Inflammatory macrophage (primary cell): Measurements from ENCODE around the gene RBBP8.

Experiments
- DNase-seq, 2 donors: peaks; one replicate each; pipeline ENCODE4 v3.0.0-alpha.2; 2020 to 2022

Gene RBBP8

DNA sequence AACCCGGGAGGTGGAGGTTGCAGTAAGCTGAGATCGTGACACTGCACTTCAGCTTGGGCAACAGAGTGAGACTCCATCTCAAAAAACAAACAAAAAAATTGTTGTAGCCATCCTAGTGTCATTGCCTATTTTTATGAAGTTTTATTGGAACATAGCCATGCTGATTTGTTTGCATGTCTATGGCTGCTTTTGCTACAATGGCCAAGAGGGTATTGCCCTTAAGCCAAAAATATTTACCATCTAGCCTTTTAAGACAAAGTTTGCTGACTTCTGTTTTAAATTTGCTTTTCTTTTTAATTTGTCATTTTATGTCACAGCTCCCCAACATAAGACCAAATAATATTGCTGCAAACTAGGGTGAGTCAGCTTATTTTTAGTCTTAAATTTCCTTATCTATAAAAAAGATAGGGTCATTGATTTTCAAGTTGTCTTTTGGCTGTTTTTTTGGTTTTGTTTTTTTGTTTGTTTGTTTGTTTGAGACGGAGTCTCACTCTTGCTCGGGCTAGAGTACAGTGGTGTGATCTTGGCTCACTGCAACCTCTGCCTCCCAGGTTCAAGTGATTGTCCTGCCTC lies 132.2 kb downstream of the RBBP8 start:
- no peak for DNase-seq

DNA sequence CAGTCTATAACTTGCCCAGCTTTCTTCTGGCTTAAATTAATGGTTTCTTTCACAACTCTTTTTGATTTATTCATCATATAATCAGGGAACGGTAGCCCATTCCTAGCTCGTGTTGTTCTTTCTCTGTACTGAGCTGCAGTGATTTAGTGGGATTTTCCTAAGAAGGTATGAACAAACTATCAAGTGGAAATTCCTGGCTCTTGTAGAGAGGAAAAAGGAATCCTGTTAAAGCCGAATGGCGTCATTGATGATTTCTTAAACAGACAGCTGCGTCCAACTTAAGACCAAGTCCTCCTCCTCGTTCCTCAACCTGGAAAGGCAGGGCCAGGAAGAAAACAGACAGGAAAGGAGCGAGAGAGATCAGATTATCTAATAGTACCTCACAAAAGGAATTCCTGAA lies 132.9 kb downstream of the RBBP8 start:
- no peak for DNase-seq

DNA sequence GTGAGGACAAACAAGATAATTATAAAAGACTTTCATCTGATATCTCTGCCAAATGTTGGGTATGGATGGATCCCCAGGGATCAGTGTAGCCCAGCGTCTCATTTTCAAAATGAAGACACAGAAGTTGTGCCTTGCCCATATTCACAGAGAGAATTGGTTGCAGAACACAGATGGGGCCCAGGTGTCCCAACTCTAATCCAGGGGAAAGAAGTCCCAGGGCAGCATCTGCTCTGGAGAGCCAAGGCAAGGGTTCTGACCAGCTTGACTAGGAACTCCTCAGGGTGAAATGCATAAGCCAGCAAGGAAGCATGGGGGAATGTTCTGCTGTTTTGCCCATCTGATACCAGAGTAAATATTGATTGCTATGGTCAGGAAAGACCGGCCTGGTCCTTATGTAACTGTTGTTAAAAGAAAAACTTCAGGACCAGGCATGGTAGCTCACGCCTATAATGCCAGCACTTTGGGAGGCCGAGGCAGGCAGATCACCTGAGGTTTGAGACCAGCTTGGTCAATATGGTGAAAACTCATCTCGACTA lies 133.4 kb downstream of the RBBP8 start:
- no peak for DNase-seq

DNA sequence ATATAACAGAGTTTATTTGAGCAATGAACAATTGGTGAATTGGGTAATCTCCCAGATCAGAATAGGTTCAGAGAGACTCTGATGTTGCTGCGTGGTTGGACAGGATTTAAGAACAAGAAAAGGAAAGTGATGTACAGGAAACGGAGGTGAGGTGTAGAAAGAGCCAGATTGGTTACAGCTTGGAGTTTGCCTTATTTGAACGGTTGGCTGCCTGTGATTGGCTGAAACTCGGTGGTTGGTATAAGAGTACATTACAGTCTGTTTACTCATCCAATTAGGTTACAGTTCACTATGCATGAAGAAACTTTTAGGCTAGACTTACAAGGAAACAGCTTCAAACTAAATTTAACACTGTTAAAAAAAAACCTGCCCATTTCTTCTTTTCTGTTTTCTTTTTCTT lies 134.1 kb downstream of the RBBP8 start:
- peak in 1 of 2 donors; percentile 27 for DNase-seq

DNA sequence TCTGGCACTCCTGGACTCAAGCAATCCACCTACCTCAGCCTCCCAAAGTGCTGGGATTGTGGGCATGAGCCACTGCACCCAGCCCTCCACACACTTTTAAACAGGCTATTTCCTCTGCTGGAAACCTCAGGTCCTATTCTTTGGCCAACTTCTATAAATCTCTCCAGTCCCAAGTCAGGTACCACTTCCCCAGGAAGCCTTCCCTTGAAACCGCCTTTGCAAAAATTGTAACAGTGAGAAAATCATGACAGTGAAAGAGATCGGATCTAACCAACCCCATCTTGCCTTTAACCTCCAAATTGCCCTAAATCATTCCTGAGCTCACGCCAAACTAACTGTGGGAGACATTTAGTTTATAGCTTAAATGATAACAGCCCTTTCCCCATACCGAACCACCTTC lies 134.9 kb downstream of the RBBP8 start:
- DNase-seq, result no peak

DNA sequence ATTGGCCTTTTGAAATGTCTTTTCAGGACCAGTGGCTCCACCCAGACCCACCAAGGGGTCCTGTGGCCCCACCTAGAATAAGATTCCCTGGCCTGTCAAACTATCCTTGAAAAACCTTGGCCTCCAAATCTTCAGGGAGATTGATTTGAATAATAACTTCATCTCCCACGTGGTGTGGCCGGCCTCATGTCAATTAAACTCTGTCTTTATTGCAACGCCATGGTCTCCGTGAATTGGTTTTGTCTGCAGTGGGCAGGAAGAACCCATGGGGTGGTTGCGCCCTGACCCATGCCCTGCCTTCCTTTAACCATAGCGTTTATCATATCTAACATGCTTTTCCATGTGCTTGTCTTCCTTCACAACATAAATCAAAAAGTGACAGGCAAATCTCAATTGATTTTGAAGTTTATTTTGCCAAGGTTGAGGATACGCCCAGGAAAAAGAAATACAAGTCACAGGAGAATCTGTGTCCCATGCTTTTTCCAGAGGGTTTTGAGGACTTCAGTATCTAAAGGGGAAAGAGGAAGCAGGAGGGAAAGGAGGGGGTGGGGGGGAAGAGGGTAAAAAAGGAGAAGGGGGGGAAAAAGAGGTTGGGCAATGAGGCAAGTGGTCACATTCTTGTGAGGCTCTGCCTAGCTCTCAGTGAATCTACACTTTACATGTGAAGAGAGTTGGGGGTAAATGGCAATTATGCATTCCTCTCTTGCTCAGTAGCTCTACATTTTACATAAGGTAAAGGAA lies 135.6 kb downstream of the RBBP8 start:
- peak; percentile 64 to 72 for DNase-seq

DNA sequence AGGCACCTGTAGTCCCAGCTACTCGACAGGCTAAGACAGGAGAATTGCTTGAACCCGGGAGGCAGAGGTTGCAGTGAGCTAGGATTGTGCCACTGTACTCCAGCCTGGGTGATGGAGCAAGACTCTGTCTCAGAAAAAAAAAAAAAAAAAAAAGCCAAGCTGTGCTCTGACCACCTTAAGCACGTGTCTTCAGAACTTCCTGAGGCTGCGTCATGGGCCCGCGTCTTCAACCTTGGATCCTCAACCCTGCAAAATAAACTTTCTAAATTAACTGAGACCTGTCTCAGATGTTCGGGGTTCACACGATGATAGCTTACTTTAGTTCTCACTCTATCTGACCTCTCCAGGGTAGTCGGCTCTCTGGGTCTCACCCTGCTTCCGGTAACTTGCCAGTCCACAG lies 136.4 kb downstream of the RBBP8 start:
- DNase-seq, result peak in 1 of 2 donors; percentile 39

DNA sequence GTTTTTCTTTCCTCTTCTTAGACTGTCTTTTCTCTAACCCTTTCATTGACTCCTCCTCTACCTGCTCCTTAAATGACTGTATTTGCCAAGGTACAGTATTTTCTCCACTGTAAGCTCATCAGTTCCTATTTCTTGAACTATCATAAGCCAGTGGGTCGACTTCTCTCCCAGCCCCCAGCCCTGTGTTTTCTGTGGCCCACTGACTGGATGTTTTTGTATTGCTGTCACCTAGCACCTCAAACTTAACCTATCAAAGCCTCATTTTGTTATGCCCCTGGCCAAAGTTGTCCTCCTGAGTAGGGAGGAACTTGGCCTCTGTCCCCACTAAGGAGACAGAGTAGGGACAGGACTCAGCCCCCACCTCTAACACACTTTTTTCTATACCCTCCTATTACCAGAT lies 136.8 kb downstream of the RBBP8 start:
- no peak for DNase-seq

DNA sequence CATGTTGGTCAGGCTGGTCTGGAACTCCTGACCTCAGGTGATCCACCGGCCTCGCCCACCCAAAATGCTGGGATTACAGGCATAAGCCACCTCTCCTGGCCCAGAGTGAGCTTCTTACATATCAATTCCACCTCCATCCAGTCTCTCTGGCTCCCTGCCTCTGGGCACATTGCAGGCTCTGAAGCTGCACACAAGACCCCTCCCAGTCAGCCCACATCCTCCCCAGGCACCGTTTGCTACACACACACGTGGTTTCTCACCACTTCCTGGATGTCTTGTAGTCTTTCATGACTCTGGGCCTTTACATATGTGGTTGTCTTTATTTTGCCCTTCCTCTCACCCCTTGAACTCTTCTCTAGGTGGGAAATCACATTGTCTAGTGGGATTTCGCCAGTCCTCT lies 138.2 kb downstream of the RBBP8 start:
- peak; percentile 78 to 85 for DNase-seq

DNA sequence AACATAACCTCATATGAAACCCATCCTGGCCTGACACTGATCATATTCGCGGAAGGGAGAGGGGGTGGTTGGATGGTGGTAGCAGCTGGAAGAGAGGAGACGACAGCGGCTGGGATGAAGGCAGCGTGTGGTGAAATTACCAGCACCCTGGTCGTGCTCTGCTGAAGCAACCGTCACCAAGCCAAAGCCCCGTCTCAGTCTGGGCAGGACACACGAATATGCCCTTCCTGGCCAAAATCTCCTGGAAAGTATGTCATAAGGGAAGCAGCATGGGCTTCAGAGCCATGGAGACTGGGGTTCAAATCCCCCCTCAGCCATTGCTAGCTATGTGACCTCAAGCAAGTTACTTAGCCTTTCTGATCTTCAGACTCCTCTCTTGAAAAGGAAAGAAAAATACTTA lies 139.0 kb downstream of the RBBP8 start:
- no peak for DNase-seq

DNA sequence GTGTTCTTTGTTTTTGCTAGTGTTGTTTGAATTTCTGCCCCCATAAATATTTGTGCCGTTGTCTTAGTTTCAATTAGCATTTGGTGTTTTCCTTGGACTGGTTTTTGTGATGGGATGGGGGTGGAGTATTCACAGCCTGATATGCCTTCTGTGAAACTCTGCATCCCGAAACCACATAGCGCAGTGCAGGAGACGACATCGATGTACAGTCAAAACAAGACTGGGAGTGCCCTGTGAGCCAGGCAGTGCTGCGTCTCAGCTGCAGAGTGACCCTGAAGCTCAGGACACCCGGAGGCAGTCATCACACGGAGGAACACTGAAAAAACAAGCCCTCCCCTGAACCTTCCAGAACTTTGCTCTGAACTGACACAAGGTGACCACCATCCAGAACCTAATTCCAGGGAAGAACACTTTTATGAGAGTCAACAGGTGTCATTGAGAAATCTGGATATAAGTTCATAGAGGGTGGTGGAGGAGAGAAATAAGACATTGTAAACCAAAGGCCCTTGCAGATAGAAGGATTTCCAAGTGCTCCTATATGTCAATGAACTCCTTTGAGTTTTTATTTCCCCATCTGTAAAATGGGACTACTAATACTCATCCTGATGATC lies 141.0 kb downstream of the RBBP8 start:
- peak in 1 of 2 donors; percentile 34 for DNase-seq
